Tibial nerve (tissue), 4 donors: ENCODE results near the gene SERPINB7.

ENCODE experiments used
- CTCF ChIP-seq, 5 experiments: fragments of 200-600 bp in 3 of 5; fragments of 450-650 bp in 2 of 5; sonication (generic) in 3 of 5; IDR thresholded peaks; one replicate each; pipeline ENCODE4 v1.5.1; 2016 to 2019; ENCODE audit warnings: antibody characterized with exemption in 5 of 5, mild to moderate bottlenecking in 3 of 5, moderate library complexity in 2 of 5
- EP300 ChIP-seq, 2 donors: sonication (generic); formaldehyde crosslinking; IDR thresholded peaks; one replicate each; pipeline ENCODE4 v1.6.1; 2017; ENCODE audit warnings: antibody characterized with exemption in 2 of 2, mild to moderate bottlenecking in 1 of 2
- POLR2A ChIP-seq, 2 donors: fragments of 450-650 bp; IDR thresholded peaks; one replicate each; pipeline ENCODE4 v1.6.1; 2017; ENCODE audit warnings: antibody characterized with exemption in 2 of 2, mild to moderate bottlenecking in 2 of 2, moderate library complexity in 2 of 2

- TF ChIP-seq CTCF (IDR thresholded peaks at IDR 0.05) (peak in 1 of 5 experiments; percentile 19), POLR2A (IDR thresholded peaks at IDR 0.05) (no peak), EP300 (IDR thresholded peaks at IDR 0.05) (no peak)
These were observed 74.8 kb downstream of the SERPINB7 start for GRCh38 chr18:63850020-63850419.
